ENCODE results near the gene GCNT4. TPM values are rescaled to one million over a fixed set of nuclear protein-coding genes. Genes with fewer than 3 reads are reported as not detected.

GCNT4 gene
- total RNA-seq, 2 donors from 2014 or later = 0.42 to 0.57 TPM

DNA sequence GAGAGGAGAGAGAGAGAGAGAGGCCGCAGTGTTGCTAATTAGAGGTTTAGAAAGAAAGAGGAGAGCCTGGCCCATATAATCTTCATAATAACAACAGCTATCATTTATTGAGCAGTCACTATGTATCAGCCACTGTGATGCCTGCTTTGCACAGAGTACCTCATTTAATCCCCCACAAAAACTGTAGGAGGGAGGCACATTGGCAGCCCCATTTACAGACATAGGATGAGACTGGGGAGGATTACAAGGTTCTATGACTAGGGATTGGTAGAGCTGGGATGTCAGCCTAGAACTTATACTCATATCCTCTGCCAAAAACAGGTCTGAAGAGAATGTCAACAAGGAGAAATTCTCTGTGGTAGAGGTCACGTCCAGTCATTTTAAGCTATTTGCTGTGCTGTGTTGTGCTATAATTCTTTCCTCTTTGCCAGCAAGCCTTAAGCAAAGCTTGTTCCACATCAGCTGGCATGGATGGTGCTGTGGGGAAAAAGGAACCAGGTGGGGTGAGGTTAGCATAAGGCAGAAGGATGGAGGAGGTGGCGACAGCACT lies 6.7 kb upstream of the GCNT4 start:
- Mint-ChIP-seq H3K4me1 (ENCODE audit: low read depth in 2 of 2) (peaks cover 0 to 5% of the 10 kb centered on the region in 2 donors), H3K27ac (no peak overlapping the region), H3K4me3 (no peak overlapping the region), H3K36me3 (no peaks in the 10 kb centered on the region), H3K27me3 (peaks cover 23 to 28% of the 10 kb centered on the region in 2 donors), H3K9me3 (no peaks in the 10 kb centered on the region)
- ATAC-seq (no peak), DNase-seq (ENCODE audit: low spot score) (no peak)

DNA sequence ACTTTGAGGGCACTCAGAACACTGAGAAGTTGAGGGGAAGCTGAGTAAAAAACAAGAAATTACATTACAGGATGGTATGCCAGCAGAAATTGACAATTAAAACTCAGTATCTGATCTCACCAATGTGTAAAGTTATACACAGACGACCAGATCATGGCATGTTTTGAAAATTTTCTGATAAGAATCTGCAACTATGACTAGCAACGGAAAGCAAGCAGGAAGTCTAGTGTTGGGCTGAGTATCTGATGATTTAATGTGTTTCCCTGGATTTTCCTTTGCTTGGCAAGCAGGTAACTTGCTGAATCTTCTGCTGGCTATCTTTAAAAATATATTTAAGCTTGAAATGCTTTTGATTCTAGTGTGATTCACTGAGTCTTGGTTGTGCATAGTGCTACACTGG lies 5.2 kb upstream of the GCNT4 start:
- DNase-seq (ENCODE audit: low spot score) = no peak
- Mint-ChIP-seq H3K36me3 (no peaks in the 10 kb centered on the region), H3K27ac (no peak overlapping the region), H3K4me3 (no peak overlapping the region), H3K4me1 (ENCODE audit: low read depth in 2 of 2) (peaks cover 5% of the 10 kb centered on the region in 2 donors), H3K9me3 (no peaks in the 10 kb centered on the region), H3K27me3 (peaks cover 23 to 28% of the 10 kb centered on the region in 2 donors)
- ATAC-seq = no peak

DNA sequence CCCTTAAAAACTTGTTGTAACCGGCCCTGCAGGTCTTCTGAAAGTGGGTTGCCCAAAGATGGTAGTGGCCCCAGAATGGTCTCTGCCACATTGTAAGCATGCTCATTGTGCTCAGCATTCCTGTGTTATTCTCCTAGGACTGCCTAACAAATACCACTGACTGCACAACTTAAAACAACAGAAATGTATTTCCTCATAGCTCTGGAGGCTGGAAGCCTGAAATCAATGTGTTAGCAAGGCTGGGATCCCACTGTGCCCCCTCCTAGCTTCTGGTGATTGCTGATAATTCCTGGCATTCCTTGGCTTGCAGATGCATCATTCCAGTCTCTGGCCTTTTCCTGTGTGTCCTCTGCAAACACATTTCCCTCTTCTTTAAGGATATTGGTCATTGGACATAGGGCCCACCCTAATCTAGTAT lies 3.4 kb upstream of the GCNT4 start:
- Mint-ChIP-seq H3K9me3 (no peaks in the 10 kb centered on the region), H3K4me3 (no peak overlapping the region), H3K4me1 (ENCODE audit: low read depth in 2 of 2) (peaks cover 19 to 22% of the 10 kb centered on the region in 2 donors), H3K27me3 (peaks cover 37 to 42% of the 10 kb centered on the region in 2 donors), H3K27ac (no peak overlapping the region), H3K36me3 (no peaks in the 10 kb centered on the region)
- DNase-seq (ENCODE audit: low spot score) (no peak), ATAC-seq (no peak)

DNA sequence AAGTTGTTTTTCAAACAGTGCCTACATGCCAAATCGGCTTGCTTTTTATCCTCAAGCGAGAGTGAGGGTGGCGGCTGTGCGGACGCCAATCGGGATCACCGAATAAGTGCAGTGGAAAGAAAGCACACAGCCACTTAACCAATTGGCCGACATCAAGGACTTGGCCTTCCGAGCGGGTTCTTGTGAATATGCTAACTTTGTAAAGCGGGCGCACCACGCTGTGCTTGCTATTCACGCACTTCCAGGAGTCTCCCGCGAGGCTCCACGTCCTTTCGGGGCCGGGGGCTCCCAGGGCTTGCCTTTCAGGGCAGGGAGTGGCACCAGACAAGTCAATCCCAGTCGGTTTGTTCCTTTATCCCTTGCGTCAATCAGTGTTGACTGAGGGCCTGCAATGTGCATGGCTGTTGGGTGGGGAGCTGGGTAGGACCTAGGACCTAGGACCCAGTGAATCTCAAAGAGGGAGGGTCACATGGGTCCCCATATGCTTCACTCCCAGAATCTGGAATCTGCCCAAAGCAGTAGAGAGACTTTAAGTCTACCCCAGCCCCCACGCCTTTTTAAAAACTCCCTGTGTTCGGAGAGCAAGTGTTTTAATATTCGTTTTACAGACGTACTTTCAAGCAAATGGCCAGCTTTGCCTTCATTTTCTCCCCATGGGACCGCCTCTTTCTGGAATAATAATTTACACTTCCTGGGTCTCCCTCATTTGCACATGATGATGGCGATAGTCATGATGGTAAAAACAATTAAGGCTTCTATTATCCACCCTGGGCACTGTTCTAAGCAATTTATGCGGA lies 2.0 kb upstream of the GCNT4 start:
- no peak overlapping the region for H3K27ac Mint-ChIP-seq
- peaks cover 29 to 36% of the 10 kb centered on the region in 2 donors for H3K4me1 Mint-ChIP-seq (ENCODE audit: low read depth in 2 of 2)
- H3K36me3 Mint-ChIP-seq = no peaks in the 10 kb centered on the region
- H3K4me3 Mint-ChIP-seq = peak overlapping the region; percentile 88
- DNase-seq (ENCODE audit: low spot score) (no peak), ATAC-seq (no peak)
- H3K27me3 Mint-ChIP-seq = peaks cover 38 to 46% of the 10 kb centered on the region in 2 donors
- H3K9me3 Mint-ChIP-seq = no peaks in the 10 kb centered on the region

DNA sequence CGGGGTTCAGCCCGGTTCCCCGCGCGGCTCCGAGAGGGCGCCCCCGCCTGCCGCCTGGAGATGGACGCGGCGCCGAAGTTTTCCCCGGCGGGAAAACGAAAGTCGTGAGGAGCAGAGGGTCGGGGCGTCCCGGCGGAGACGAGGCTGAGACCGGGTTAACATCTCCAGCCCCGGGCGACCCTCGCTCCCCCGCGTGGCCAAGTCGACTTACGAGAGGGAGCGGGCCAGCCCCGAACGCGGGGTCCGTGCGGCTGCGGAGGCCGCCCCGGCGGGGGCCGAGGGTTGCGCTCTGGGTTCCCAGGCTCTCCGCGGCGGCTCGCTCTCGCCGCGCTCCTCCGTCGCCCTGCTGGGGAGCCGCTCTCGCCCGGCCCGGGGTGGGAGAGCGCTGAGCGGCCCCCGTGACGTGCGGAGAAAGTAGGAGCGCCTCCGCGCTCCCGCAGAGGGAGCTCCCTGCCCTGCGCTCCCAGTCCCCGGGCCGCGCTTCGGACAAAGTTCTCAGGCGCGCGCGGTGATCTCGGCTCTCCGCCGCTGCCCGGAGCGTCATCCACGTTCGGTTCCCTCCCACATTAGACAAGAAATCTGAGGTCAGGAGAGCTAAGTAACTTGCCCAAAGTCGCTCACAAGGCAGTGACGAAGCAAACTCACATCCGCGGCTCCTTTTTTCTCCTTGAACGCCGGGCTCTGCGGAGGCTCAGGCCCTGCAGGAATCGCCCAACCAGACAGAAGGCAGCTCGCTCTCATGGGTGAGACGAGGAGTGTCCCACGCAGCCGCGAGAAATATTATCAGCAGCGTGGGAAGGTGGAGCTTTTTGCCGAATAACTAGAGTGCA lies 1.2 kb upstream of the GCNT4 start:
- peaks cover 34 to 42% of the 10 kb centered on the region in 2 donors for H3K4me1 Mint-ChIP-seq (ENCODE audit: low read depth in 2 of 2)
- H3K9me3 Mint-ChIP-seq = no peaks in the 10 kb centered on the region
- DNase-seq (ENCODE audit: low spot score) (peak; percentile 61), ATAC-seq (peak; percentile 55 to 57)
- no peak overlapping the region for H3K27ac Mint-ChIP-seq
- peaks cover 37 to 42% of the 10 kb centered on the region in 2 donors for H3K27me3 Mint-ChIP-seq
- H3K4me3 Mint-ChIP-seq = peak overlapping the region; percentile 88
- no peaks in the 10 kb centered on the region for H3K36me3 Mint-ChIP-seq

DNA sequence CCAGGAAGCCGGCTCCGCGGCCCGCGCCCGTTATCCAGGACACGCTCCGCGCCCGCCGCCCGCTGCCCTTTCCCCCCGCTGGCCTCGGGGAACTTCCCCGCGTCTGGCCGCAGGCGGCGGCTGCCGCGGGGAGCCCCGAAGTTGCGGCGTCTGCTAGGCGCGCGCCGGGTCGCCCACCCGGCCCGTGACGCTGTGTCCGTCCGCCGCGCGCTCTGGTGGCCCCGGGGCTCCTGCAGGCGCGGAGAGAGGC lies 621 bp upstream of the GCNT4 start:
- ATAC-seq = peak in 1 of 2 donors; percentile 60
- no peak for DNase-seq (ENCODE audit: low spot score)
- peak overlapping the region; percentile 88 for H3K4me3 Mint-ChIP-seq
- no peaks in the 10 kb centered on the region for H3K36me3 Mint-ChIP-seq
- H3K4me1 Mint-ChIP-seq (ENCODE audit: low read depth in 2 of 2) = peaks cover 39 to 48% of the 10 kb centered on the region in 2 donors
- H3K27me3 Mint-ChIP-seq = peaks cover 37 to 40% of the 10 kb centered on the region in 2 donors
- no peak overlapping the region for H3K27ac Mint-ChIP-seq
- H3K9me3 Mint-ChIP-seq = no peaks in the 10 kb centered on the region

DNA sequence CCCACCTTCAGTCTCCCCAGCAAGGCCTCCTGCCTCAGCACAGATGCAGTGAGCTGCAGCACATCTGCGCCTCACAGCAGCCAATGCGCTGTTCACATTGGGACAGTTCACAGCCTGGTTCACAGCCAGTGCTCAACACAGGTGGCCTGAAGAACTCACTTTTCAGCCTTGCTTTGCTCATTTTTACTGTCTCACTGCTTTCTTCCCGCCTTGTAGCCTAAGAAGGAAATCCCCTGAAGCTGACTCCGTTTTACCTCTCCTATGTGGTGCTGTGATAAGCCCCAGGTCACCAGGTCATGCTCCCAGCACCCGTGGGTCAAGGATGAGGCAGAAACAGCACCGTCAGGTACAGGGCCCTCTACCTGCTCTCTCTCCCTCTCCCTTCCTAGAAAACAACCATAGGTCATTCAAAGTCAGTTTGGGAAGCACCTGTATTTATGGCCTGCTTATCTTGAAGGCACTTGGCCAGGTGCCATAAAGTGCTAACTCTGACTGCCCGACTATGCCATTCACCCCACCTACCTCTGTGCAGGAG lies 1.1 kb downstream of the GCNT4 start:
- no peak for DNase-seq (ENCODE audit: low spot score)
- Mint-ChIP-seq H3K36me3 (no peaks in the 10 kb centered on the region), H3K9me3 (no peaks in the 10 kb centered on the region), H3K4me3 (peak overlapping the region; percentile 82), H3K27ac (peak overlapping the region; percentile 13 to 24), H3K4me1 (ENCODE audit: low read depth in 2 of 2) (peaks cover 41 to 53% of the 10 kb centered on the region in 2 donors), H3K27me3 (peaks cover 36% of the 10 kb centered on the region in 2 donors)
- ATAC-seq = no peak

DNA sequence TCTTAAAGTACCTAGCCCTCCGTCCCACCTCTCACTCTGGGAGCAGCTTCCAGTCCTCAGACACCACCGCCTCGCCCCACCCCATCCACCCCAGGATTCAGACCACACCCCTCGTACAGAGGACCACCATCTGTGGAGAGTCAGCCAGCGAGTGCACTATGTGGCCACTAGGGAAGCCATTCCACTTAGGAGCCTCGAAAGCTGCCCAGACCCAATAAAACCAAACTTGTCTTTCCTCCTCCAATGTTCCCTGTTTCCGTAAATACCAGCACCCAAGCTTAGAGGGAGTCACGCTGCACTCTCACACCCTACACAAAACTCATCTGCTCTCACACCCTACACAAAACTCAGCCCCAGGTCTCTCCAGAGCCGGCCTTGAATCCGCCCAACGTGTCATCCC lies 1.9 kb downstream of the GCNT4 start:
- Mint-ChIP-seq H3K9me3 (no peaks in the 10 kb centered on the region), H3K4me3 (peak overlapping the region; percentile 82), H3K4me1 (ENCODE audit: low read depth in 2 of 2) (peaks cover 41 to 54% of the 10 kb centered on the region in 2 donors), H3K36me3 (no peaks in the 10 kb centered on the region), H3K27ac (peak overlapping the region in 1 of 2 donors; percentile 24), H3K27me3 (peaks cover 28 to 32% of the 10 kb centered on the region in 2 donors)
- ATAC-seq = no peak
- DNase-seq (ENCODE audit: low spot score) = no peak

DNA sequence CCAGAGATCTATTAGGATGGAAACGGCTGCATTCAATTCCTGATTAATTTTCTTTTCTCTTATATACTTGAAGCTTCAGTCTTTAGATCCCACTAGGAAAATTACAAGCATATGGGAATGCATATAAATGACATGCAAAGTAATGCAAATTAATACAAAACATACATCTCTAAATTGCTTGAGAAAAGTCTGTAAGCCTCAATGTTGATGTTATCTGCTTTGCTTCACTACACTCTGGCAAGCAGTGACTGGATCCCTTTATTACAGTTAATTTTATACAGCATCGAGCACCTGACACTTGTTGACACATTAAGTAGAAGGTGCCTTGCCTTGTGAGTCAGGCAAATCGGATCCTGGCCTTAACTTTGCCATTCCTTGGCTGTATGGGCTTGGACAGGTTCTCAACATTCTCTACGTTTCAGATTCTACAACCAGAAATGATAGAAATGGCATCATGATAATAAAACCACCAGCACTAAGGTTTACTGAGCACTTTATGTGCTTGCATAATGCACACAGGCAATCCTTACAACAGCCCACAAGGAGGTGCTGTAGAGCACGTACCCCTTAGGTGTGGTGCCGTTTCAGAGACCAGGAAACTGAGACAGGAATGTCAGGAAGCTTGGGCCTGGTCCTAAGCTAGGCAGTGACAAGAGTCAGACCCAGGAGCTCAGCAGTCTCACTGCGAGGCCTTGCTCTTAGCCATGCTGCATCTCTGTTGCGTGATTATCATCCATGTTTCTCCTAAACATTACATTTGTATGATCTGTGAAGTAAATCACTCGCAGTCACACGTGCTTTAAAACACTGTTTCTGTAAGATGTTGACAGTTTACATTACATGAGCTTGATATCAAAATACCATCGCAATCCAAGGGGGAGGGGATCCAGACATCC lies 2.7 kb downstream of the GCNT4 start:
- Mint-ChIP-seq H3K9me3 (no peaks in the 10 kb centered on the region), H3K4me1 (ENCODE audit: low read depth in 2 of 2) (peaks cover 44 to 55% of the 10 kb centered on the region in 2 donors), H3K4me3 (peak overlapping the region; percentile 66), H3K27me3 (peaks cover 22 to 27% of the 10 kb centered on the region in 2 donors), H3K27ac (peak overlapping the region in 1 of 2 donors; percentile 53), H3K36me3 (no peaks in the 10 kb centered on the region)
- DNase-seq (ENCODE audit: low spot score) = peak; percentile 81
- no peak for ATAC-seq

DNA sequence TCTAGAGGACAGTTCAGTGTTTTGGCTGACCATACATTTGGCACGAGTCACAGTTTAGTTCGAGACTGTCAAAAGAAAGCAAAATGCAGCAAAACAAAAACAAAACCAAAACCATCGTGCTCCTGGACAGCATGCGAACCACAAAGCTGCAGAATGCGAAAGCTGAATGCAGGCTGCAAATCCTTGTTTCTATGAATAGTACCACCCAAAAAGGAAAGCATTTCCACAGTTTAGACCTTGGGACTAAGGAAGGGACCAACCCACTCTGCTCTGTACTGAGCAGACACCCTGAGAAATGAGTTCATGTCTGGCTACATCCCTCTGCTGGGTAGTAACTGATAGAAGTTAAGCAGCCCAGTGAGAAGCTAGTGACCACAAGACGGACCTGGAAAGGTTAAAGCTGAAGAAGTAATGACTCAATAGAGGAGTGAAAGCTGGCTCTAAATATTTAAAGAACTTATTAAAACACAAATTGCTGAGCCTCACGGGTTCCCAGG lies 3.9 kb downstream of the GCNT4 start:
- Mint-ChIP-seq H3K9me3 (no peaks in the 10 kb centered on the region), H3K4me3 (peak overlapping the region; percentile 66), H3K4me1 (ENCODE audit: low read depth in 2 of 2) (peaks cover 39 to 54% of the 10 kb centered on the region in 2 donors), H3K27me3 (peaks cover 18 to 29% of the 10 kb centered on the region in 2 donors), H3K27ac (no peak overlapping the region), H3K36me3 (no peaks in the 10 kb centered on the region)
- DNase-seq (ENCODE audit: low spot score) (no peak), ATAC-seq (peak in 1 of 2 donors; percentile 35)

DNA sequence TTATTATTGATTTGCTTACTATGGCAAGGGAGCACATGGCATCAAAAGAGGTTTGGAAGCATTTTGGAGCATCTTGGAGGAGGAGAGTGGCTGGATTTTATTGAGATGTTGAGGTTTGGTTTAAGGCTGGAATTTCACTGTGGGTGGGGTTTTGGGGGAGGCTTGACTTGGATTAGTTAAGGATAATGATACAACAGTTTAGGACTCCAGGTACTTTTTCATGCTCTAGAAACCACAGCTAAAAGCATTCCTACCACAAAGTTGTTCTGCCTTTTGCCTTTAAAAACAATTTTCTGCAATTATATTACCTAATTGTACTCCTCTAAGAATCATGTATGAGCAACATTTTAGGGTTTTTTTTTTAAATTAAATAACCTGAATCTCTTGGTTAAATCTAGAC lies 5.0 kb downstream of the GCNT4 start:
- H3K27ac Mint-ChIP-seq = no peak overlapping the region
- no peak for DNase-seq (ENCODE audit: low spot score)
- H3K36me3 Mint-ChIP-seq = no peaks in the 10 kb centered on the region
- peaks cover 18 to 34% of the 10 kb centered on the region in 2 donors for H3K27me3 Mint-ChIP-seq
- H3K4me1 Mint-ChIP-seq (ENCODE audit: low read depth in 2 of 2) = peaks cover 38 to 53% of the 10 kb centered on the region in 2 donors
- no peak overlapping the region for H3K4me3 Mint-ChIP-seq
- ATAC-seq = no peak
- no peaks in the 10 kb centered on the region for H3K9me3 Mint-ChIP-seq

DNA sequence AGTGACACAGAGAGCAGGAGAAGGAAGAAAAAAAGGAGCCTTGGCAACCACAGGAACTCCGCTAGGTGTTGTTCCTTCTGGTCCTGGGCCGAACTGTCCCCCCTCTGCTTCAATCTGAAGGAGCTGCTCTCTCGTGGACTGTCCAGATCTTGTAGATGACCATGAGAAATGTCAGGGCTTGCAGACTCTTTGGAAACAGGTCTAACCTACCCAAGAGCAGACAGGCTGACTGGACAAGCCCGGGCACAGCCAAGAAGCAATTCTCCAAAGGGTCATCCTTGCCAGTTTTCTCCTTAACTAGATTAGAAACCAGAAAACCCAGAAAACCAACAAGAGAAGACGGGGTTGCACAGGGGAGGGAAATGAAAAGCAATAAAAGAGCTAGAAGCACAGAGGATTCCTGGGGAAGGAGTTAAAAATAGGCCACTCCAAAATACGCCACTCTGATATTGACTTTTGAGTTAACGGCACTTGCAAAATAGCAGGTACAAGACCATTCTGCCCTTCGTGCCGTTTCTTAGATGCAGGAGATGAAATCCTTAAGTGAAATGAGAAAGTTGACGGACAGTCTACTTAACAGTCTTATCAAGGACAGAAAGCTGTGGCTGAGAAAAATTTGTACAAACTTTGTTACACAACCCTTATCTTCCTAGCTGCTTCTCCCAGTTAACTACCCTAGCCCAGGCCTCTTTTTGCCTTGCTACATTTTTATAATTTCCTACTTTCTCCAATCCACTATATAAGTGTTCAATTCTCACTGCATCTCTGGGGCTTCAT lies 5.8 kb downstream of the GCNT4 start:
- Mint-ChIP-seq H3K4me1 (ENCODE audit: low read depth in 2 of 2) (peaks cover 31 to 45% of the 10 kb centered on the region in 2 donors), H3K4me3 (no peak overlapping the region), H3K9me3 (no peaks in the 10 kb centered on the region)

More for the DNA sequence above, 5.8 kb downstream of the GCNT4 start:
- Mint-ChIP-seq H3K27ac (no peak overlapping the region), H3K27me3 (peaks cover 11 to 28% of the 10 kb centered on the region in 2 donors), H3K36me3 (no peaks in the 10 kb centered on the region)
- ATAC-seq = no peak
- DNase-seq (ENCODE audit: low spot score) = no peak

All from natural killer cell treated with Interleukin-12 subunit alpha and Interleukin-12 subunit beta and Interleukin-15 and Interleukin-18, amount 100 ng/mL, for 72 hours (primary cell).